ENCODE results near the gene DUSP9. TPM values are rescaled to one million over a fixed set of nuclear protein-coding genes. Genes with fewer than 3 reads are reported as not detected.

The DUSP9 gene
- total and polyA plus RNA-seq, 12 donors, result 0.11 to 15.9 (median 0.24) TPM; not detected in 6

- Histone ChIP-seq H3K36me3 (replicated peaks in 1 of 2) (no peaks in the 10 kb centered on the region), H3K27me3 (peaks cover 3% of the 10 kb centered on the region), H3K9me3 (replicated peaks in 1 of 3) (no peaks in the 10 kb centered on the region), H3K27ac (no peak overlapping the region), H3K4me1 (replicated peaks in 1 of 2) (no peaks in the 10 kb centered on the region), H3K4me3 (no peak overlapping the region)
- DNase-seq, result peak in 1 of 7 donors; percentile 5
- WGBS, 4 donors, result 83 to 100% (median 88%) methylated on average over 2 to 12 of the region's 12 CpGs
- intact Hi-C loops (cut with DNase I), result no loop called here
- no peak for TF ChIP-seq CTCF (IDR thresholded peaks at IDR 0.05)
These were observed 18.3 kb upstream of the DUSP9 start for GRCh38 chrX:153628665-153629064.

- intact Hi-C loops (cut with DNase I), result no loop called here
- WGBS, 4 donors, result 84 to 100% (median 90%) methylated on average over 2 of the region's 2 CpGs
These were observed 15.7 kb upstream of the DUSP9 start for GRCh38 chrX:153631346-153631745.

GRCh38 chrX:153631907-153632594 lies 15.0 kb upstream of the DUSP9 start:
- Histone ChIP-seq H3K4me3 (no peak overlapping the region), H3K9me3 (replicated peaks in 1 of 3) (no peaks in the 10 kb centered on the region), H3K27me3 (no peaks in the 10 kb centered on the region), H3K36me3 (replicated peaks in 1 of 2) (no peaks in the 10 kb centered on the region), H3K27ac (no peak overlapping the region), H3K4me1 (replicated peaks in 1 of 2) (no peaks in the 10 kb centered on the region)
- intact Hi-C loops (cut with DNase I), result no loop called here
- WGBS, 4 donors, result 84 to 94% (median 91%) methylated on average over 11 to 19 of the region's 19 CpGs
- TF ChIP-seq POLR2A (IDR thresholded peaks at IDR 0.05) (no peak), CTCF (IDR thresholded peaks at IDR 0.05) (no peak)
- DNase-seq, result no peak

More at GRCh38 chrX:153631346-153631745, 15.7 kb upstream of the DUSP9 start:
- no peak for TF ChIP-seq CTCF (IDR thresholded peaks at IDR 0.05)
- no peak for TF ChIP-seq POLR2A (IDR thresholded peaks at IDR 0.05)
- Histone ChIP-seq H3K9me3 (replicated peaks in 1 of 3) (no peaks in the 10 kb centered on the region), H3K27ac (no peak overlapping the region), H3K36me3 (replicated peaks in 1 of 2) (no peaks in the 10 kb centered on the region), H3K4me1 (replicated peaks in 1 of 2) (no peaks in the 10 kb centered on the region), H3K27me3 (no peaks in the 10 kb centered on the region), H3K4me3 (no peak overlapping the region)
- DNase-seq, result no peak

GRCh38 chrX:153632595-153632946 lies 14.4 kb upstream of the DUSP9 start:
- no peaks in the 10 kb centered on the region for H3K4me1 ChIP-seq (replicated peaks in 1 of 2)
- no peak for DNase-seq
- no peaks in the 10 kb centered on the region for H3K9me3 ChIP-seq (replicated peaks in 1 of 3)
- H3K4me3 ChIP-seq, result no peak overlapping the region
- H3K36me3 ChIP-seq (replicated peaks in 1 of 2), result no peaks in the 10 kb centered on the region
- 94 to 100% (median 99%) methylated on average over 2 to 7 of the region's 7 CpGs for WGBS, 4 donors
- peaks cover 1% of the 10 kb centered on the region for H3K27me3 ChIP-seq
- TF ChIP-seq CTCF (IDR thresholded peaks at IDR 0.05) (no peak), POLR2A (IDR thresholded peaks at IDR 0.05) (no peak)
- intact Hi-C loops (cut with DNase I), result no loop called here
- H3K27ac ChIP-seq, result no peak overlapping the region
